GM18951 (cell line): Measurements from ENCODE around the gene RILP.
A peak's percentile ranks its signal among the peaks of the same experiment; 100 is the strongest.

Experiments
- POLR2A ChIP-seq: IDR thresholded peaks from 4 replicates; pipeline ENCODE4 v1.6.1; 2011; ENCODE audit warnings: mild to moderate bottlenecking; ENCODE audit not compliant: insufficient read length, insufficient read depth; ENCODE audit errors: extremely low read depth
- in situ Hi-C: fragments of 300-500 bp; cut with MboI; formaldehyde crosslinking; loops from one replicate; pipeline ENCODE4 v1.12.0; 2022; ENCODE audit warnings: low sequenced_read_pairs, mixed read lengths, inconsistent platforms; ENCODE audit not compliant: unreplicated experiment

RILP gene

GRCh38 chr17:1643999-1644492 lies 5.6 kb downstream of the RILP start:
- no peak for TF ChIP-seq POLR2A
- in situ Hi-C loops, result no loop called here

DNA sequence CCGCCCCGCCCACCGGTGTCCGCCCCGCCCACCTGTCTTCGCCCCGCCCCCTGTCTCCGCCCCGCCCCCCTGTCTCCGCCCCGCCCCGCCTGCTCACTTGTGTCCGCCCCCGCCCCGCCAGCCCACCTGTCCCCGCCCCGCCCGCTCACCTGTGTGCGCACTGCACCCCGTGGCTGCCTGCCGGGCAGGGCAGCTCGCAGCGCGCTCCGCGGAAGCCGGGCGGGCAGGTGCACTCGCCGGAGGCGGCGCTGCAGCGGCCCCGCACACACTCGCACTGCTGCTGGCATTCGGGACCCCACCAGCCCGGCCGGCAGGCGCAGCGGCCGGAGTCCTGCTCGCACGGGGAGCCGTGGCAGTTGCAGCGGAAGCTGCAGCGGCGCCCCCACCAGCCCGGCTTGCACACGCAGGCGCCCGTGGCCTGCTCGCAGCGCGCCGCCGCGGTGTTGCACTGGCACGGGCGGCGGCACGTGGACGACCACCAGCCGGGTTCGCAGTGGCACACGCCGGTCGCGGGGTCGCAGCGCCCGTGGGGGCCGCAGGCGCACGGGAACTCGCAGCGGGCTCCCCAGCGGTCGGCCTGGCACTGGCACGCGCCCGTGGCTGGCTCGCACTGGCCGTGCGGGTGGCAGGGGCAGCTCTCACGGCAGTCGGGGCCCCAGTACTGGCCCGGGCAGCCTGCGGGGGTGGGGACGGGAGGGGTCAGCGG lies 6.2 kb downstream of the RILP start:
- in situ Hi-C loops, result no loop called here
- peak; percentile 39 for TF ChIP-seq POLR2A

DNA sequence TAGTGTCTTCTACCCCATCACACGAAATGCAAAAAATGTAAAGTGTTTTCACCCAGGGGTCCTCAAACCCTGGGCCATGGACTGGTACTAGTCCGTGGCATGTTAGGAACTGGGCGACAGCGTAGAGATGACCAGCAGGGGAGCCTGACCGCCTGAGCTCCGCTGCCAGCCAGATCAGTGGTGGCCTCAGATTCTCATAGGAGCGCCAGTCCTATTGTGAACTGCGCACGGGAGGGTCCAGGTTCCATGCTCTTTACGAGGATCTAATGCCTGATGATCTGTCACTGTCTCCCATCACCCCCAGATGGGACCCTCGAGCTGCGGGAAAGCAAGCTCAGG lies 8.6 kb downstream of the RILP start:
- TF ChIP-seq POLR2A, result no peak
- in situ Hi-C loops, result no loop called here

- in situ Hi-C loops, result no loop called here
- no peak for TF ChIP-seq POLR2A
Measured at GRCh38 chr17:1640329-1641064, 9.2 kb downstream of the RILP start.

GRCh38 chr17:1639549-1640180 lies 10.0 kb downstream of the RILP start:
- in situ Hi-C loops, result loop anchor here (10.0 kb wide), 1 partner anchor 65 kb away; no protein-coding TSS in a partner anchor
- TF ChIP-seq POLR2A, result no peak

DNA sequence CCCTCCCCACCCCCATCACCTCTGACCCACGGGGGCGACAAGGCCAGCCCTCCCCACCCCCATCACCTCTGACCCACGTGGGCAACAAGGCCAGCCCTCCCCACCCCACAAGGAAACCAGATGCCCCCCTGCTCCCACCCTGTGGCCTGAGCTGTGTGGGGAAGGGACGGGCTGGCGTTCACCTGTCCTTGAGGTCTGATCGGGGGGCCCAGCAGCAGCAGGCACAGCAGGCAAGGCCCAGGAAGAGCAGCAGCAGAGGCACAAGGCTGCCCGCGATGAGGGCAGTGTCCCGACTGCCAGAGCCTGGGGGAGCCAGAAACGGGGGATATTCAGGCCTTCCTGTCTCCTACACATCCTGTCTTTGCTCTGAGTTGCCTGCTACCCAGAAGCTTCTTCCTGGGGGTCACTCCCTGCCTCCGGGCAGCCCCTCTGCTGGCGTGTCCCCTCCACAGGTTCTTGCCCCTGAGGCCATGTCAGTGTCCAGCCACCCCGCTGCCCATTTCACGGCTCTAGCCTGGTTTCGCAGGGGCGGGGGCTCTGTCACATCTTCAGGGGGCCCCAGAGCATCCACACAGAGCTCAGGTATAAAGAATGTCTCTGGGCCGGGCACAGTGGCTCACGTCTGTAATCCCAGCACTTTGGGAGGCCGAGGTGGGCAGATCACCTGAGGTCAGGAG lies 10.9 kb downstream of the RILP start:
- in situ Hi-C loops, result loop anchor here (10.0 kb wide), 1 partner anchor 64 kb away; no protein-coding TSS in a partner anchor
- no peak for TF ChIP-seq POLR2A

- in situ Hi-C loops, result loop anchor here (10.0 kb wide), 1 partner anchor 63 kb away; no protein-coding TSS in a partner anchor
Measured at GRCh38 chr17:1638171-1638590, 11.5 kb downstream of the RILP start.

DNA sequence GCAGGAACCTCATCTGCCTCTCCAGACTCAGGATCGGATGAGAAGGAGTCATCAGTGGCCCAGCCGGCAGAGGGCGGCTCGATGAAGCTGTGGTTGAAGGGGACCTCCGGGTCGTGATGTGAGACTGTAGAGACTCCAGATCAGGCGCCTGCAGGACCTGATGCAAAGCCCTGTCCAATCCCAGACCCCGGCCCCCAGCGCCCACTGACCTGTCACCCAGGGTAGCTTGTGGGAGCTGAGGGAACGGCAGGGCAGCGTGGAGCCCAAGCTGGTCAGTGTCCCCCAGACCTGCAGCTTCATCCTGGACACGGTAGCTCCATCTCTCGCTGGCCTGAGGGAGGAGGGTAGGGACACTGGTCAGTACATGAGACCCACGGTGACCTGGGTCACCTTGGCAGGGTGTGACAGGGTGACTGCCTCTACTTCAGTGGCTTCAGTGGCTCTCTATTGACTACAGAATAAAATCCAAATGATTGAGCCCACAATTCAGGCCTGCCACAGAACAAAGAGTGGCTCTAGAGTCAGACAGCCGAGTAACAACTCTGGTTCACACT lies 12.9 kb downstream of the RILP start:
- no peak for TF ChIP-seq POLR2A
- in situ Hi-C loops, result loop anchor here (10.0 kb wide), 1 partner anchor 62 kb away; no protein-coding TSS in a partner anchor

More at GRCh38 chr17:1638171-1638590, 11.5 kb downstream of the RILP start:
- TF ChIP-seq POLR2A, result no peak

DNA sequence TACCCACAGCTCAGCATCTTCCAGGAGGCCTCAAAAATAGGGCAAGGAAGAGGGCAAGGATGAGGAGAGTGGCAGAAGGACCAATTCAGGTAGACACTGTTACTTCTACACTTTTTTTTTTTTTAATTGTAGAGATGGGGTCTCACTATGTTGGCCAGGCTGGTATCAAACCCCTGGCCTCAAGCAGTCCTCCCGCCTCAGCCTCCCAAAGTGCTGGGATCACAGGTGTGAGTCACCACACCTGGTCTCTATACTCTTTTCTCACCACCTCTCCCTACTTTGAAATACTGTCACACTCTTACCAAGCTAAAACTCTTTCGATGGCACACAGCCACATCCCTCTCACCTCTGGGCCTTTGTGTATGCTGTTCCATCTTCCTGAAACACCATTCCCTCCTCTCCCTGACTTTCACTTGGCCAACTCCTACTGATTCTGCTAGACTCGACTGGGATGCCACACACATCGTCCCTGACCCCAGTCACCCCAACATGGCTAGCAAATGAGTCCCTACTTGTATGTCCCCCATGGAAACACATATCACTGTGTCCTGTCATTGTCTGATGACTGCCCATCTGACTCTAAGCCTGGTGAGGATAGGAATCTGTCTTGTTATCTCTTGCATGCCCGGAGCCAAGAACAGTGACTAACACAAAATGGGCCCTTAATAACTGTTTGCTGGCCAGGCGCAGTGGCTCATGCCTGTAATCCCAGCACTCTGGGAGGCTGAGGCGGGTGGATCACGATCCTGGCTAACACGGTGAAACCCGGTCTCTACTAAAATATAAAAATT lies 13.8 kb downstream of the RILP start:
- no peak for TF ChIP-seq POLR2A
- in situ Hi-C loops, result loop anchor here (10.0 kb wide), 1 partner anchor 61 kb away; no protein-coding TSS in a partner anchor

GRCh38 chr17:1634841-1635650 lies 14.6 kb downstream of the RILP start:
- in situ Hi-C loops, result loop anchor here (10.0 kb wide), 1 partner anchor 60 kb away; no protein-coding TSS in a partner anchor
- TF ChIP-seq POLR2A, result no peak

DNA sequence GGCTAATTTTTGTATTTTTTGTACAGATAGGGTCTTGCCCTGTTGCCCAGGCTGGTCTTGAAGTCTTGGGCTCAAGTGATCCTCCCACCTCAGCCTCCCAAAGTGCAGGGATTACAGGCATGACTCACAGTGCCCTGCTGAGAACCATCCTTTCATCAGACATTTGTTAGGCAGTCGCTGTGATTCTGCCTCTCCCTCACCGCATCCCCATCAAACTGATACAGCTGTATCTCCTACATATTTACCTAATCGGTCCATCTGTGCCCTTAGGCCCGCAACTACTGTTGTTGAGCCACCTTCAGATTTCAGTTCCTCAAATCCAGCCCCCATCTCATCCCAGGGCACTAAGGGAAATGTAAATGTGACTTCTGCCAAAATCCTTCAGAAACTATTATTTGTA lies 19.0 kb downstream of the RILP start:
- in situ Hi-C loops, result loop anchor here (10.0 kb wide), 1 partner anchor 56 kb away; no protein-coding TSS in a partner anchor
- TF ChIP-seq POLR2A, result no peak
